Stomach (tissue), 9 donors: ENCODE results near the gene PHIP. TPM values are rescaled to one million over a fixed set of nuclear protein-coding genes. Genes with fewer than 3 reads are reported as not detected.

Source experiments
- DNase-seq, 2 donors: peaks; one replicate each; pipeline versions ENCODE4 v3.0.0 to v3.0.0-alpha.2; 2013 to 2019
- H3K27ac ChIP-seq, 5 donors: fragments of 200-600 bp in 4 of 5; sonication (generic) in 4 of 5; one replicate each; pipeline ENCODE4 v1.5.1; 2013 to 2019; ENCODE audit warnings: mild to moderate bottlenecking in 1 of 5, moderate library complexity in 1 of 5
- H3K27me3 ChIP-seq, 3 donors: fragments of 200-600 bp; sonication (generic); one replicate each; pipeline ENCODE4 v1.5.1; 2017 to 2019; ENCODE audit warnings: mixed run types in 1 of 3
- H3K36me3 ChIP-seq, 4 donors: fragments of 200-600 bp; sonication (generic); 1 replicate in 3 of 4; 2 replicates in 1 of 4; pipeline ENCODE4 v1.5.1; 2016 to 2019
- H3K4me1 ChIP-seq, 4 donors: fragments of 200-600 bp; sonication (generic); one replicate each; pipeline ENCODE4 v1.5.1; 2016 to 2019
- H3K4me3 ChIP-seq, 4 donors: fragments of 200-600 bp; sonication (generic) in 3 of 4; one replicate each; pipeline ENCODE4 v1.5.1; 2016 to 2019; ENCODE audit warnings: mild to moderate bottlenecking in 1 of 4
- H3K9me3 ChIP-seq, 4 donors: fragments of 200-600 bp; sonication (generic); one replicate each; pipeline ENCODE4 v1.5.1; 2016 to 2019
- CTCF ChIP-seq, 7 experiments: fragments of 450-650 bp in 4 of 7; fragments of 200-600 bp in 3 of 7; sonication (generic) in 3 of 7; IDR thresholded peaks; one replicate each; pipeline ENCODE4 v1.5.1; 2016 to 2019; ENCODE audit warnings: antibody characterized with exemption in 7 of 7, control low read depth in 2 of 7, mild to moderate bottlenecking in 1 of 7
- EP300 ChIP-seq: sonication (generic); formaldehyde crosslinking; IDR thresholded peaks from one replicate; pipeline ENCODE4 v1.6.1; 2017; ENCODE audit warnings: antibody characterized with exemption
- POLR2A ChIP-seq, 4 donors: fragments of 450-650 bp; IDR thresholded peaks; one replicate each; pipeline ENCODE4 v1.6.1; 2016; ENCODE audit warnings: antibody characterized with exemption in 4 of 4, control low read depth in 2 of 4, mild to moderate bottlenecking in 1 of 4, moderate library complexity in 1 of 4
- POLR2AphosphoS5 ChIP-seq, 3 donors: sonication (generic); formaldehyde crosslinking; IDR thresholded peaks; one replicate each; pipeline ENCODE4 v1.6.1; 2016; ENCODE audit warnings: antibody characterized with exemption in 3 of 3
- WGBS, 5 donors: extraction: QIAGEN DNeasy Blood & Tissue Kit in 3 of 5; methylation state at CpG; one replicate each; pipeline versions ENCODE4 v1.1.5 to v1.1.7; 2013 to 2018; 5-methylcytosine and 5-hydroxymethylcytosine counted together
- intact Hi-C: fragments of 100-400 bp; cut with DNase I; formaldehyde crosslinking; loops from one replicate; pipeline ENCODE4 v1.15.1; 2023; ENCODE audit warnings: low total_unique reads
- polyA plus RNA-seq, 3 donors: library from polyadenylated mRNA; stranded (reverse); fragments of 200-250 nt; gene quantifications; one replicate each; pipeline ENCODE4 v1.2.3, GENCODE V29; 2013
- total RNA-seq, 5 donors: library from RNA; depleted of rRNA; stranded (reverse); fragments of >200 nt; gene quantifications; one replicate each; pipeline versions ENCODE4 v1.1.0 to v1.2.3, GENCODE V29; 2014 to 2016
- donor health status: healthy with polysubstance abuse.
- donor health status: Bipolar disorder and iron deficiency.
- donor health status: healthy.

Gene PHIP
- total and polyA plus RNA-seq, 8 donors = 3.2 to 70.7 (median 22.5) TPM

- Histone ChIP-seq H3K27me3 (no peaks in the 10 kb centered on the region), H3K4me1 (peaks cover 11 to 70% (median 40%) of the 10 kb centered on the region in 4 donors), H3K4me3 (no peak overlapping the region), H3K36me3 (peaks cover 0 to 4% (median 2%) of the 10 kb centered on the region in 4 donors), H3K9me3 (no peaks in the 10 kb centered on the region), H3K27ac (peak overlapping the region in 2 of 5 donors; percentile 0 to 2)
- intact Hi-C loops = no loop called here
- TF ChIP-seq EP300 = no peak
- no peak for TF ChIP-seq CTCF (IDR thresholded peaks at IDR 0.05)
- no peak for TF ChIP-seq POLR2AphosphoS5 (IDR thresholded peaks at IDR 0.05)
- no peak for TF ChIP-seq POLR2A (IDR thresholded peaks at IDR 0.05)
- 71 to 88% (median 80%) methylated on average over 1 of the region's 1 CpG for WGBS, 5 donors
- DNase-seq = no peak
These were observed 4.2 kb downstream of the PHIP start for GRCh38 chr6:79073888-79074287.

GRCh38 chr6:79072640-79073181 lies 5.3 kb downstream of the PHIP start:
- DNase-seq = no peak
- 89 to 95% (median 94%) methylated on average over 3 of the region's 3 CpGs for WGBS, 5 donors
- Histone ChIP-seq H3K4me3 (no peak overlapping the region), H3K27ac (no peak overlapping the region), H3K27me3 (no peaks in the 10 kb centered on the region), H3K36me3 (peaks cover 0 to 4% (median 2%) of the 10 kb centered on the region in 4 donors), H3K9me3 (no peaks in the 10 kb centered on the region), H3K4me1 (peaks cover 11 to 73% (median 43%) of the 10 kb centered on the region in 4 donors)
- TF ChIP-seq POLR2AphosphoS5 (IDR thresholded peaks at IDR 0.05) (no peak), CTCF (IDR thresholded peaks at IDR 0.05) (no peak), EP300 (no peak), POLR2A (IDR thresholded peaks at IDR 0.05) (no peak)
- intact Hi-C loops = no loop called here

- no peaks in the 10 kb centered on the region for H3K27me3 ChIP-seq
- intact Hi-C loops = no loop called here
- H3K27ac ChIP-seq = no peak overlapping the region
- DNase-seq = no peak
- peaks cover 0 to 4% (median 2%) of the 10 kb centered on the region in 4 donors for H3K36me3 ChIP-seq
- no peaks in the 10 kb centered on the region for H3K9me3 ChIP-seq
- no peak overlapping the region for H3K4me3 ChIP-seq
- H3K4me1 ChIP-seq = peaks cover 11 to 74% (median 44%) of the 10 kb centered on the region in 4 donors
- TF ChIP-seq EP300 (no peak), POLR2AphosphoS5 (IDR thresholded peaks at IDR 0.05) (no peak), POLR2A (IDR thresholded peaks at IDR 0.05) (no peak), CTCF (IDR thresholded peaks at IDR 0.05) (no peak)
These were observed 6.5 kb downstream of the PHIP start for GRCh38 chr6:79071547-79071946.

GRCh38 chr6:79070206-79070825 lies 7.7 kb downstream of the PHIP start:
- peaks cover 0 to 4% (median 2%) of the 10 kb centered on the region in 4 donors for H3K36me3 ChIP-seq
- intact Hi-C loops = no loop called here
- H3K9me3 ChIP-seq = no peaks in the 10 kb centered on the region
- 44 to 63% (median 48%) methylated on average over 5 of the region's 5 CpGs for WGBS, 5 donors
- H3K27ac ChIP-seq = no peak overlapping the region
- no peak for DNase-seq
- no peaks in the 10 kb centered on the region for H3K27me3 ChIP-seq
- peaks cover 5 to 77% (median 41%) of the 10 kb centered on the region in 4 donors for H3K4me1 ChIP-seq
- TF ChIP-seq CTCF (IDR thresholded peaks at IDR 0.05) (no peak), POLR2A (IDR thresholded peaks at IDR 0.05) (no peak)
- no peak overlapping the region for H3K4me3 ChIP-seq
